Hematopoietic multipotent progenitor cell treated with erythropoietin and hydrocortisone succinate and interleukin-3 and kit ligand, for 6 days (in vitro differentiated cells): ENCODE measurements around the gene CCDC134.
A peak's percentile ranks its signal among the peaks of the same experiment; 100 is the strongest.
"Not testable (repeated sequence)": the region's sequence is repeated elsewhere in the genome, so short reads cannot be mapped to it uniquely, and the experiment has no call there.

Experiments used
- DNase-seq: peaks from one replicate; pipeline ENCODE4 v3.0.0-alpha.2; 2015

Gene CCDC134

GRCh38 chr22:41845380-41846267 is 45.1 kb downstream of the CCDC134 start:
- peak; percentile 93 for DNase-seq

DNA sequence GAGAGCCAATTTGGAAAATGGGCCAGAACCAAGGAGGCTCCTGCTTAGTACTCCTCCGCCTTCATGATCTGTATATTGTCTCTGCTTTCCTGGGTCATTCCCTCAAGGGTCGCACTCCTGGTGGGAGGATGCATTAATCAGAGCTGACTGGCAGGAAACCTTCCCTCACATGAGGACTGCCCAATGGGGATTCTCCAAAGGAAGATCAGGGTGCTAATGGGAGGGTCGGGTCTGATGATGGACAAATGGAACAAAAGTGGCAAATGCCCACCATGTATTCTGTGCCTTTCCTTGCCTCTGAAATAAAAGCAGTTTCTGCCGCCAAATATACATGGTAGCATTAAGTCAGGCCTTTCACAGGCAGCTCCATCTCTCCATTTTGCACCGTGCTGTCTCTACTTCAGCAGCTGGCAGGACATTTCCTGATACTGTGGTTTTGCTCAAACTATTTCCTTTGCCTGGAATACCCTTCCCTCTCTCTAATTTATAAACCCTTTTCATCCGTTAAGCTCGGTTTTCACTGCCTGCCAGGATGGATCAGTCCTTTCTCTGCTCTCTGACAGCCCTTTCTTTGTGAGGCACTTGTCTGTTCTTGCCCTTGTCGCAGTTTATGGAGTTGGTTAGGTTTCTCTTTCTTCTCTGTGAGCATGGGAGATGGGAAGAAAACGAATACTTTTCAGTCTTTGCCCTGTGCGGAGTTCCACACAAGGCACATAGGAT is 45.9 kb downstream of the CCDC134 start:
- DNase-seq = no peak

GRCh38 chr22:41847300-41847699 is 46.8 kb downstream of the CCDC134 start:
- DNase-seq = no peak

DNA sequence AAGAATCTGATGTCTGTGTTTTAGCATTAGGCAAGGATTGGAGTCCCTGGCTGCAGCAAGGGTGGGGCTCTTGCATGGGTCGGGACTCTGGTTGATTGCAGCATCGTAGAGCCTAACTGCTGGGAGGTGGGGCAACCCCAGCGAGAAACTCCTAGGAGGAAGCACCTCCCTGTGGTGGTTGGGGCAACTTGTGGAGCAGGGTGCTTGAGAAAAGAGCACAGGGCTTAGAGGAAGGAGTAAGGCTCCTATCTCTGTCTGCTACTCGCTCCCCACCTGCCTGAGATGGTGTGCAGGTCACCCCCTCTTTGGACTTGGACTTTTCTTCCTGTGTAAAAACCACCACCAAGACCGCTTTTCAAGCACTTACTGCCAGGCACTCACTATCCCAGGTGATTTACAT is 48.0 kb downstream of the CCDC134 start:
- peak; percentile 91 for DNase-seq

- no peak for DNase-seq
Observed at GRCh38 chr22:41856469-41856868, 56.0 kb downstream of the CCDC134 start.

DNA sequence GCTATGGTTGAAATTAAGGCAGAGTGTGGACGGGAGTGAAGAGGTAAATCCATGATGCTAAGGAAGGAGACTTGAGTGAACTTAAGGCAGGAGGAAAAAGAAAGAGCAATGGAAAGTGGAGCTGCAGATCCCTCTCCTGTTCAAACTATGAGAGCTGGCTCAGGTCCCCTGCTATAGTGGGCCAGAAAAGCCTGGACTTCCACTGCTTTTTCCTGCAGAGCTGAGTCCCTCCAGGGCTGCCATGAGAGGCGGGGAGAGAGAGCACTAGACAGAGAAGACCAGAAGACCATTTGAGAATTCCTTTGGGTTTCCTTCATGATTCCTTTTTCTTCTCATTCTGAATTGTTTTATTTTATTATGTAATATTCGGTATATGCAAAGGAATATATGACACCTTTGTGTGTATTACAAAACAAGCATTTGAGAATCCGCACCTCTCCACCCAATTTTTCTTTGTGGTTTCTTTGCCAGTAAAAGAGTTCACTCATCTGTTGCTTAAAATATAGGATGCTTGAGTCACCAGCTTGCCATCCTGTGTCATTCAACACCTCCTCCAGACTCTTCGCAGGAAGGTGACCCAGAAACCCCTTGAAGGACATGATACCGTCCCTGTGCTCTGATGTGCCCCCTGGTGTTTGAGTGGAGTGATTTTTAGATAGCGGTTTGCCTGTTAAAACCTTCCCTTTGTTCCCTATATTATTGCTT is 56.8 kb downstream of the CCDC134 start:
- peak; percentile 86 for DNase-seq

DNA sequence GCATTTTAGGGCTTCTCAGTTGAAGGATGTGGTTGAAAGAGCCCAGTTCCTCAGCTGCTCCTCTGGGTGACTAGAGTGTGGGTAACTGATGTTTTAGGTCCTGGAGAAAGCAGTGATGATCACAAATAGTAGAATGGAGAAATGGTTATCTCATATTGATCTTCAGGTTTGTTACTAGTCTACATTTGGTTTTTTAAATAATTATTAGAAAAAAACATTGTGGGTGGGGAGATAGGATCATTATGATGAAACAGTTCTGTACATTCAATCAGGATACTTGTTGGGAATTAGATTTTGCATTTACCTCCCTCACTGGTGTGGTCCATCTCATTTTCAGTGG is 57.4 kb downstream of the CCDC134 start:
- no peak for DNase-seq

GRCh38 chr22:41862160-41862529 is 61.7 kb downstream of the CCDC134 start:
- DNase-seq = no peak

DNA sequence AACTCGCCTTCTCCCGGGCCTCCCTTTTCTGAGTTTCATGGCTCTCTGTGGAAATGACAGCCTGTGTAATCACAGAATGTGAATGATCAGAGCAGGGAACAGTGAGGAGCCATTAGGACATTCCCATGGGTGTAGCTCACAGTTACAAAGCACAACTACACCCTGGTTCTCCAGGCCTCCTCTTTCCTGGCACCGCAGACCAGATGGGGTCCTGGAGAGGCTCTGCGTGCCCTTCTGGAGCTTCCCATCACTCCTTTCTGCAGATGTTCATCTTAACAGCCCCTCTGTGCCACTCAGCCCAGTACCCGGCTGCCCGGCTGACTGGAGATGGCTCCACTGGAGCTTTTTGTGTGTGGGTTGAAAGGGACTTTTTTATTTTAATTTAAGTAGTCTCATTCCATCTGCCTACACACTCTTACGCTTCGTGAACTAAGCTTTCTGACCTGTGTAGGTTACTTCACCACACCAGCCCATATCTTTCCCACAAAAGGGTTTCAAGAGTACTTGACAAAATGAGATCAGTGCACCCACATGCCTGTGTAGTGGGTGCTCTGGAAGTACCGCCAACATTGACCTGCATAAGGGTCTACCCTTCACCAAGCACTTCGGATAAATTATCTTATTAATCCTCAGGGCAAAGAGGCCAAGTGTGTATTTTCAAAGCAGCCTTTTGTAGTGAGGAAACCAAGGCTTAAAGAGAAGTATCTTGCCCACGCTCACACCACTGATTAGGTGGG is 62.2 kb downstream of the CCDC134 start:
- DNase-seq = no peak

GRCh38 chr22:41863472-41863871 is 63.0 kb downstream of the CCDC134 start:
- no peak for DNase-seq

DNA sequence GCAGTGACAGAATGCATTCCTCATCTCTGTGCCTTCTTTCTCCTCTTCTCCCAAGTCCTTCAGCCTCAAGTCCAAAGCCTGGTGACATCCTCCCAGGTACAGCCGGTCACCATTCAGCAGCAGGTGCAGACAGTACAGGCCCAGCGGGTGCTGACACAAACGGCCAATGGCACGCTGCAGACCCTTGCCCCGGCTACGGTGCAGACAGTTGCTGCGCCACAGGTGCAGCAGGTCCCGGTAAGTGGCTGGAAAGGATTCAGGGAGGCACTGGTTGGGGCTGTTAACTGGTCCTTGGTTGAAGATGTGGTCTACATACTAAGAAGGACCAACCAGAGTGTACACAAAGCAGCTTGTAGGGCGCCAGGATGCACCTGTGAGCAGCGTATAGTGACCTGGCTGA is 68.1 kb downstream of the CCDC134 start:
- DNase-seq = no peak

- not testable (repeated sequence) for DNase-seq
Observed at GRCh38 chr22:41870081-41870480, 69.6 kb downstream of the CCDC134 start.

DNA sequence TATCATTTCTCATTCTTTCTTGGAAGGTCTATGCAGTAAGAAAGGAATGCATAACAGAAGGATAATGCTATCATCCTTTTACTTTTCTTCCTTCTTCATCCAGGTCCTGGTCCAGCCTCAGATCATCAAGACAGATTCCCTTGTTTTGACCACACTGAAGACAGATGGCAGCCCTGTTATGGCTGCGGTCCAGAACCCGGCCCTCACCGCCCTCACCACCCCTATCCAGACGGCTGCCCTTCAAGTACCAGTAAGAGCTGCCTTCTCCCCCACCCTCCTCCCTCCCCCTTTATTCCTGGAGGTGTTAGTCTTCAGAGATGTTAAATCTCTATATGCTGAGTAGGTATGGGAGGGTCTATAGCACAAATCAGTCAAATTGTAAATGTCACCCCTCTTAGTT is 70.3 kb downstream of the CCDC134 start:
- no peak for DNase-seq

DNA sequence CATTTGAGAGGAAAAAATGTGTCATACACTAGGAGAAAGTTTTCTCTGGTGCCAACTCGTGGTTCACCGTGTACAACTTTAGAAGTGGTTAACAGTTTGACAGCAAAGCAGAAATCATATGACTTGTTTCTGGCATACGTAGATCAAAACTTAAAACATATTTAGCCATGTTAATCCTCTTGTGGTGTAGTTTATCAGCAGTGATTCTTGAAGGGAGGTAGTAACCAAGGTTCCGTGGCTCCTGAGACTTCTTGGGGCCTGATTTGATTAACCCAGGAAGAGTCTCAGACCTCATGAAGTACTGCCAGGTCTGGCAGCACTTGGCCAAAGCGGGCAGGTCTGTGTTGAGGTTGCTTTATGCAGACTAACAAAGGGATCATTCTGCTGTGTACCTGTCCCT is 72.9 kb downstream of the CCDC134 start:
- no peak for DNase-seq

- no peak for DNase-seq
Observed at GRCh38 chr22:41874090-41874489, 73.6 kb downstream of the CCDC134 start.

- DNase-seq = no peak
Observed at GRCh38 chr22:41875531-41876270, 75.2 kb downstream of the CCDC134 start.
